ENCODE results near the gene PNMA8A.

Gene PNMA8A

DNA sequence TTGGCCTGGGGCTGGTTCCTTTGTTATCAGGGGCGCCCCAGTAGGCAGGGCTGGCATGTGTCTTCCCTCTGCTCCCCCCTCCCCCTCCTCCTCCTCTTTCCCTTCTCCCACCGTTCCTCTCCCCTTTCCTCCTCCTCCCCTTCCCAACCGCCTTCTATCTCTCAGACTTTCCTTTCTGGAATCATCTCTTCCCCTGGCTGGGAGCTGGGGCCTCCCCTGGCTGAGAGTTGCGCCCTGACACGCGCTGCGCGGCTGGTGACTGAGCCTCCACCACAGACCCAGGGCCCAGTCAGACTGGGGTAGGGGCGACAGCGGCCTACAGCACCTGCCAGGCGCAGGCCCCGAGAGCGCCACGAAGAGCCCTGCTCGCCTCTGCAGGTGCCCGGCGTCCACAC lies 21.5 kb upstream of the PNMA8A start:
- DNase-seq (ENCODE audit: low read depth): no peak

DNA sequence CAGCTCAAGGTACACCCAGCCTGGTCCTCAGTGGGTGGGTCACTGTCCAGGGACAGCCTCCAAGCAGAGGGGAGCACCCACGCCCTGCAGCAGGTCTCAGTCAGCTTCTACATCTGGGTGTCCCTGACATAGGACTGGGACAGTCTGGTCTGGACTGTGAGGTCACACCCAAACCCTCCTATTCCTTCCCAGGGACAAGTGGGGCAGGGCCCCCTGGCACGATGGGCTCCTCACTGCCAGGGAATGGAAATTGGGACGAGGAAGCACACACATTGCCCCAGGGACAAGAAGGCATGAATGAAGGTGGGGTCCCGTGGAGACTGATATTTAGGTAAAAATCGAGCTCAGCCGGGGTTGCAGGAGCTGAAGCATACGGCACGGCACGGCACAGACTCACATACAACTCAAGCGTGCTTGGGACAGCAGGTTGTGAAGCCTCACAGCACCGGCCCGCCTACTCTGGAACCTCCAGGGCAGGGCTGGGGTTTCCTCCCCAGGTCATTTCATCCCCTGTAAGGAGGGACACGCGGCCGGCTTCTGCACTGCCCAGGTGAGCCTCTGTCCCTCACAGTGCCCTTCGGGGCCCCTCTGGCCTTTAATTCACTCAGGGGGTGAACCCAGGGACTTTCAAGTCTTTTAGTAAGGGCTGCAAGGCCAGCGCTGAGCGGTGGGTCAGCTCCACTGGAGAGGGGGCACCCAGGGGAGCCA lies 20.8 kb upstream of the PNMA8A start:
- DNase-seq (ENCODE audit: low read depth): no peak

DNA sequence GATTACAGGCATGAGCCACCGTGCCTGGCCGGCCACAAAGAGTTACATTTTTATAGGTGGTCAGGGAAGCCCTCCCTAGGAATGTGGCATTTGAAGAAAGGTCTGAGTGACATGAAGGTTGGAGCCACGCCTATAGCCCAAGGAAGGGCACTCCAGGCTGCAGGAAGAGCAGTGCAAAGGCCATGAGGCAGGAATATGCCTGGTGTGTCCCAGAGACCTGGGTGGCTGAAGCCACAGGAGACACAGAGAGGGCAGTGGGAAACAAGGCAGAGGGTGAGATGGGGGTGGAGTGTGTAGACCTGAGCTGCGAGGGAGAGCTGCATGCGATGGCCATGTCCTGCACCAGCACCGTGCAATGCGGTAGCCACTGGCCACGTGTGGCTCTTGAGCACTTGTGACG lies 19.4 kb upstream of the PNMA8A start:
- no peak for DNase-seq (ENCODE audit: low read depth)

DNA sequence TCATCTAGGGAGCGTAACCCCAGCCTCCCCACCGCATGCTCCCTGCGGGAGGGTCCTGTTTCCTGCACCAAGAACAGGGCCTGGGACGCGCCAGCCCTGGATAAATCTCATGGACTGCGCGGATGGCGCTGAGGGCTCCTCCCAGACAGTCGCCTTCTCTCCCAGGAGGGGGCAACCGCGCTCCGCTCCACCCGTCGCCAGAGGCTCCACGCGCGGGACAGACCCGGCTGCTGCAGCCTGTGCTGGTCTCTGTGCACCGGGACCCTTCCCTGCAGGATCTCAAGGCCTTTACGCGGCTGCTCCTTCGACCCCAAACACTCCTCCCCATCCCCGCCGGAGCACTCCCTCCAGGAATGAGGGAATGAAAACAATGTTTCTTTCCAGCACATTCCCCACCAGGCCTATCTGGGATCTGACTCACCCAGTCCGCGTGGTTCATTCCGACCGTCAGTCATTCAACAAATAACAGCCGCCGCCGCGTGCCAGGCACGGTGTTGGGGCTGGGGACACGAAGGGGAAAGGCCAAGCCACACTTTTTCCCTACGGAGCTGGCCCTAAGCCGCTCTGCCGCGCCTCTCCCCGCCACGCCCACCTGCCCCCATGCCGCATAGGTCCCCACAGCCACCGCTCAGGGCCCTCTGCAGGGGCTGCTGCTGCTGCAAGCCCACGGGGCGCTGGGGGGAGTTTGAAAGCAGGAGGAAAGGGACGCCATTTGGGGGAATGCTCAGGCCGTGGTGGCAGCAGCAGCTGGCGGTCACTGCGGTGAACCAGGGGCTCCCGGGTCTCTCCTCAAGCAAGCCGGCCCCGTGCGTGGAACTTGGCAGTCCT lies 18.3 kb upstream of the PNMA8A start:
- DNase-seq (ENCODE audit: low read depth): no peak

DNA sequence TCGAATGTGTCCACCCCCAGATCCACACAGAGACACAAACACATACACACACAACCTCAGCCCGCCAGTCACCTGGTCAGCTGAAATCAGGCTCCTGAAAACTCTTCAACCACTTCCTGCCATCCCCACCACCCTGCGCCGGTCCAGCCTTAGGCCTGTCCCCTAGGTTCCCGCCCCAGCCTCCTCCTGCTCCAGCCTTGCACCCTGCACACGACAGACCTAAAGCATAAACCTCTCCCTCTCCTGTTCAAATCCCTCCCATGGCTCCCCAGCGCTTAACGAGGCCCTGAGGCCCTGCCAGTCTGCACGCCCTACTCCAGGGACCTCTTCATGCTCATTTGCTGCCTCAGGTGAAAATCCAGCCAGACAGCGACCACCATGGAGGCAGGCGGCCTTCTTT lies 17.2 kb upstream of the PNMA8A start:
- DNase-seq (ENCODE audit: low read depth): no peak

DNA sequence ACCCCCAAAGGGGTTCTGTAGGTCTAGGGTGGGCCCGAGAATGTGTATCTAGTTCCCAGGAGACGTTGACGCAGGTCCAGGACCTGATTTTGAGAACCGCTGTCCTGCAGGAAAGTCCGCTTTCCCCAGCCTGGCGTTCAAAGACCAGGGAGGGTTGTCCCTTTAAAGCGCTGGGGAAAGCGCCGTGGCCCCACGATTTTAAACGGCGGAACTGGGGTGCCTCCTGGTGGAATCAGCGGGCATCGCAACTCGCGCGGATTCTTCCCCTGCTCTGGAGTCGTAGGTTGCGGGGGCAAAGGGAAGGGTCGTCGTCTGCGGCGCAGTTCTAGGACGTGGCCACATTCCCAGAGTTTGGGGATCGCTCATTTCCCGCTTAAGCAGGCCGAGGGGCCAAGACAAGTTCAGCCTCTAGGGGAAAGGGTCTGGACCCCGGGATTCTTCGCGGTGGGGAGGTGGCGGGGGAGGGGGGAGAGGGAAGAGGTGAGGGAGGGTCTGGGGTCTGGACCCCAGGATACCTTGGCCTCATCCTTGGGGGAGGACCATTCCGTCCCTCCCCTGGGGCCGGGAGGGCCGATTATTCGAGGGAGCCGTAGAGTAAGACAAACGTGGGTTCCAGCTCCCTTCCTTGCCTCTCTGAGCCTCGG lies 16.6 kb upstream of the PNMA8A start:
- DNase-seq (ENCODE audit: low read depth): peak; percentile 60

DNA sequence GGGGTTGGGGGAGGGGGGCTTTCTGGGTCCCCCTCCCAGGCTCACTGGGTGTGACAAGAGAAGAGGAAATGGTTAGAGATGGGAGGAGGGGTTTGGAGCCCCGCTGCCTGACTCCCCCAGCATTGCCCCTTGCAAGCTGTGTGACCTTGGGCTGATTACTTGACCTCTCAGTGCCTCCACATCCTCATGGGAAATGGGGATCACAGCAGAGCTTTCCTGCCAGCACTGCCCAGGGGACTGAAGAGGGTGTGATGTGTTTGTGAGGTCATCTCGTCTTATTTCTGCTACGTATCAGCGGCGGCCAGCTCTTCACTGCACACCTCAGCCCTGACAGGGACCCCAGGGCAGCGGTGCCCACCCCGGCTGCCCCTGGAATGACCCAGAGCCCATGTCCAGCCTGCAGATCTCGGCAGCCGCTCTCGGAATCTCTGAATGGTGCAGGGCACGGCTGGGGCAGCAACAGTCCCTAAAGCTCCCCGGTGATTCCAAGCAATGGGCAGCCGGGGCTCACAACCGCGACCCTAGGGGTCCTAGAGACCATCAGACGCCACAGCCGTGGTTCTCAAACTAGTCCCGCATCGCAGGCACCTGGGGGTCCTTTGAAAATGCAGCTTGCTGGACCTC lies 15.9 kb upstream of the PNMA8A start:
- DNase-seq (ENCODE audit: low read depth): no peak

DNA sequence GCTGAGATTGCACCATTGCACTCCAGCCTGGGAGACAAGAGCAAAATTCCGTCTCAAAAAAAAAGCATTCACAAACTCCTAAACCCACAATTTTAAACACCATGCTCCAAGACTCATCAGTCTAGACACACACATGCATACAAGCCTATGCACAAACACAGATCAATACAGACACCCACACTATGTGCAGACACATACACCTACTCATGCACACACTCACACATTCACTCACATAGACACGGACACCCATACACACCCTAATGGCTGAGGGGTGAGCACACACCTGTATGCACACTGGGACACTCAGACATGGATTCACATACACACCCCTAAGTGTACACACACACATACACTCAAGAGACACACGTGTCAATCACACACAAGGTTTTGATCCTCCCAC lies 15.0 kb upstream of the PNMA8A start:
- DNase-seq (ENCODE audit: low read depth): no peak

DNA sequence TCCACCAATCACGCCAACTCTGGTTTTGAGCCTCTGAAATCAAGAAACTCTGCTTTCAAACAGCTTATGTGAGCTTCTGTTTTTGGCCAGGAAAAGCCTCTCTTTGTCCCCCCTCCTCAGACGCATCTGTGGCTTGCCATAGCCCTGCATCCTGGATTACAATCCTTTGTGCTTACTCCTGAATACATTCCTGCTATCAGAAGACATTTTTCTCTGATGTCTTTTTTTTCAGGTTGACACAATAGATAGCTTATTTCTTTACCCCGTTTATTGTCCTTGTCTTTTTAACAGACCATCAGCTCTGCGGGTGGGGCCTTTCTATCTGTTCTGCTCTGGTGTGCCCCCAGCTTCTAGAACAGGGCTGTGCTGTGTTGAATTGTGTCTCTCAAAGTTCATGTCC lies 13.3 kb upstream of the PNMA8A start:
- no peak for DNase-seq (ENCODE audit: low read depth)

DNA sequence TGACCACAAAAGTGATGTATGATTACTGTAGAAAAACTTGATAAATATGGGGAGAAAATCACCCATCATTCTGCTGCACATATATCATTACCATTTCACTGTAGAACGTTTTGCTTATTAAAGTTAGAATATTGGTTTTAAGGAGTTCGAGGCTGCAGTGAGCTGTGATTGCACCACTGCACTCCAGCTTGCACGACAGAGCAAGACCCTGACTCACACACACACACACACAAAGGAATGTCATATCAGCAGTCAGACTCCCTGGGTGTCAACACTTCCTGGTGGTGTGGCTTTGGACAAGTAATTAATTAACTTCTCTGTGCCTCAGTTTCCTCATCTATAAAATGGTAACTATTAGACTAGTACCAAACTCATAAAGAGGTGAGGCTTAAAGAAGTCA lies 11.3 kb upstream of the PNMA8A start:
- DNase-seq (ENCODE audit: low read depth): no peak

DNA sequence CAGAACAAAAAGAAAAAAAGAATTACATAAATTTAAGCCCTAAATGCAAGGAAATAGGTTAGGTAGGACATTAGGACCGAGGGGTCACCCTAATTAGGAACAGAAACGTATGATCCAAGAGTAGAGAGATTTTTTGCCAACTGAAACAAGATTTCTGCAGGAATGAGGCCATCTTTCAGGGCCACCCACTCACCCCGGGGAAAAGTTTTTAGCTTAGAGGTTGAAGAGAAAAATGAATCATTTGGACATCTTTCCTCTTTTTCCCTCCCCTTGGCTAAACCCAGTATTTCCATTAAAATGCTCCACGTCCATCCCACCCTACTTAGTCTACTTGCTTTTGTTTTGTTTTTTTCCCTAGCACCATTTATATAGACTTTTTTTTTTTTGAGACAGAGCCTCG lies 10.6 kb upstream of the PNMA8A start:
- no peak for DNase-seq (ENCODE audit: low read depth)

DNA sequence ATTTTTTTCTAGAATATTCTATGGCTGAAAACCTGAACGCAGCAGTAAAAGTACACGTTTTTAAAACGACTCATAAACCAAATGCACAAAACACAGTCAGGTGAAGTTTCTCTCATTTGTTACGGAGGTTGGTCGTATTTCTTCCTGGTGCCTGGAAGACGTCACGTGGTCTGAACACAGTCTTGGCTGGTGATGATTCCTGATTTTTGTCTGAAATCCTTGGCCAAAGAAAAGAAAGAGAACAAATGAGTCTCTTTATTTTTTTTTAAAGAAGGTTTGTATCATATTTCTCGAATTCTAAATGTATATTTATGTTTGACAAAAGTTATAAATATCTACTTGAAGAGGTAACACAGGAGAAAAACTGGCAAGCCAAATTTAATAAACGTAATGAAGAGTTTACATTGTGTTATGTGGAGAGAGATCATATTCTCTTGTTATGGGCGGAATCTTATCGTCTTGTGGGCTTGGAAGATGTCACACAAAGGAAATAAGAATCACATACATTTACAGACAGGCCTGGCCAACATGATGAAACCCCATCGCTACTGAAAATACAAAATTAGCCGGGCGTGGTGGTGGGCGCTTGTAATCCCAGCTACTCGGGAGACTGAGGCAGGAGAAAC lies 10.0 kb upstream of the PNMA8A start:
- no peak for DNase-seq (ENCODE audit: low read depth)

DNA sequence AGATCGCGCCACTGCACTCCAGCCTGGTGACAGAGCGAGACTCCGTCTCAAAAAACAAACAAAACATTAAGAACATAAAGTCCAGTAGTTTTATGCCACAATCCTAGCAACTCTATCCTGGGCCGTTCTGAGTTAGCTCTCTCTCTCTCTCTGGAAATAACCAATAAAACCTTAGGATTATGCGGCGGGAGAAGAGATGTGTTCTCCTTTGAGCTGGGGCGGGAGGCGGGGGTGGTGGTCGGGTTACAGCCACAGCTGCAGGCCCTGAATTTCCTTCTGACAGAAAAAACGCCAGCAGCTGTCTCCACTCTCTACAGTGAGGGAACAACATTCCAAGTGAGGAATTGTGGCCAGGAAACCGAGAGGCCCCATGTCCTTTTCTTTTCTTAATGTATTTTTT lies 9.1 kb upstream of the PNMA8A start:
- no peak for DNase-seq (ENCODE audit: low read depth)

DNA sequence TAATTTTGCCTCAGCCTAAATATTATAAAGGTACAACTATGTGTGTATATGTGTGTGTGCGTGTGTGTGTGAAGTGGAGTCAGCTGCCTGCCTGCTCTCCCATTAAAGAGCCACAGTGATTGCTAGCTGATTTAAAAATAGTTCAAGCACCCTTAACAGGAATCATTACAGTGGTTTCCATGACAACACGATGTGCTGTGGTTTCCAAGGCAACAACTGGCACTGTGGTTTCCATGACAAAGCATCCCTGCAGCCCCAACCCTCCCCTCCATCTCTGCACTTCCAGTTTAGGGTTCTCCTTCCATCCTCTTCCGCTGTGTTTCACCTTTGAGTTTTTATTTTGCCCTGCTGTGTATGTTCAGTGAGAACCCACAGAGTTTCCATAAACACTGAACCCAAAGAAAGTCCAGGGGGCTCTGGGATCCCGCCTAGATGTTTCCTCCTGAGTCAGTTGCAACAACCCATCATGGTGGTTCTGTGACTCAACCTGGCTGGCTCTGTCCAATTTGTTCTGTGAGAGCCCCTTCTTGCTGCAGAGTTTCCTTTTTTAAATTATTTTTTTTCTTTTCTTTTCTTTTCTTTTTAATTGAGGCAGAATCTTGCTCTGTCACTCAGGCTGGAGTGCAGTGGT lies 7.1 kb upstream of the PNMA8A start:
- DNase-seq (ENCODE audit: low read depth): no peak

DNA sequence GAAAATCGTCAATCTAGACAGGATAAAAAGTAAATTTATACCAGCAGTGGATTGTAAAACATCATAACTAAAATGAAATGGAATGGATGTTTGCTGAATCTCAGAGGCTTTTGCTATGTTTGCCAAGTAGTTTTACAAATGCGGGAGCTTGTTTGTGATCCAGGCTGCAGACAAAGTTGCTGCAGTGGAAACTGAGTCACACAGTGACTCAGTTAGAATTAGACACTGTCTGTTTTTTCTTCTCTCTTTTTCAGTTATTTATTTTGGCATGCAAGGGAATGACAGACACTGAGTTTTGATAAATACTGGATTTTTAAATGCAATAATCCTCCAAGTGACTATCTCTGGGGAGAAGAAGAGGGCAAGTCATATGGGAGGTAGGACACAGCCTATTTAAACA lies 4.6 kb upstream of the PNMA8A start:
- DNase-seq (ENCODE audit: low read depth): no peak

DNA sequence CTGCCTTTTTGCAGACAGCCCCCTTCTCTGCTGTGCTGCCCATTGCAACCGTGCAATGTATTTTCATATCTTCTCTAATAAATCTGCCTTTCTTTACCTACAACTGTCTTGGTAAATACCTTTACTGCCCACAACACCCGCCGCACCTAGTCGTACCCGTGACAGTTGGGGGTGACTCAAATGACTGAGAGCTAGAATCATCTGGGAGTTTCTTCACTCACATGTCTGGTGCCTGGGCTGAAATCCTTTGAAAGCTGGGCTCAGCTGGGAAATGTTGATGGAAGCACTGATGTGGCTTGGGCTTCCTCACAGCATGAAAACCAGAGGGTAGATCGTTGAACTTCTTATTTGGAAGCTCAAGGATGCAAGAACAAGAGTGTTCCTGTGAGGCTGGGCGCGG lies 2.8 kb upstream of the PNMA8A start:
- no peak for DNase-seq (ENCODE audit: low read depth)

DNA sequence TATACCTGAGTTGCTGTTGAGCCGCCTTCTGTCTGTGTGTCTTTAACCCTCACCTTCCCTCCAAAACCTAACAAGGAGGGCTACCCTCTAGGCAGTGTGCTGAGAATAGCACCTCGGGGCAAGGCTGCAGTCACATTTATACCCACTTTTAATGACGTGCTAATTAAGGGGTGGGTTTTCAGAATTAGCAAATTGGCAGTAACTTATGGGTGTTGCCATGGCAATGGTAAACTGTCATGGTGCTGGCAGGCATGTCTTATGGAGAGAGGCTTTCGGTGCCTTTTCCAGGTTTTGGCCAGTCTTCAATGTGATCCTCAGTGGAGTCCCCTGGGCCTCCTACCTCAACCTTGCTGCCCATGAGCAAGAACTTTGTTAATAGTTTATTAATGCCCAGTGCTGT lies 1.2 kb upstream of the PNMA8A start:
- DNase-seq (ENCODE audit: low read depth): no peak

DNA sequence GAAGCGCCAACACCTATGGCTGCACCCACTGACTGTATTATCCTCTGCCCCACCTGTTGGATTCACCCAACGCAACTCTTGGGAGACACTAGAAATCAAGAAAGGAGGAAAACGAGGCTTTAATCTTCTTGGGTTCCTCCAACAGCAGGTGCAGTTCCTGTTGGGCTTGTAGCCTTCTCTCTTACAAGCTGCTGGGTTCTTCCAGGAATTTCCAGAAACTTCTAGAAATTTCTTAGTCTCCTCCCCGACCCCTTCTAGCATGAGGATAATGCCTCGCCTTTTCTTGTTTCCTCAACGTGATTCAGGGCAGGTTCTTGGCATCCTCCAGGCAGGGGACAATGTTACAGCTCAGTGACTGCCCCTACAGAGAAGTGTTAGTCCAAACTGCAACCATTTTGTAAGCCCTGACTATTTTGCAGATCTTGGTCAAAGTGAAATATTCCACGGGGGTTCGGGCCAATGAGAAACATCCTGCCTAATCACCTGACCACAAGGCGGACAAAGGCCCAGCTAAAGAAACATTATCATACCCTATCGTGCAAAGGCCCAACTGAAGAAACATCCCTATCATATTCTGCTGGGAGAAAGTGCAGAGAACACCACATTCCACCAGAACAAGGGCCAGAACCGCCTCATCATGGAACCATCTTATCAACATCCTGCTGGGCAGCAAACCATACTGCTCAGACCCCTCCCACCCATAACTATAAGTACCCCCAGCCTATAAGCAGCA lies 614 bp upstream of the PNMA8A start:
- DNase-seq (ENCODE audit: low read depth): no peak

DNA sequence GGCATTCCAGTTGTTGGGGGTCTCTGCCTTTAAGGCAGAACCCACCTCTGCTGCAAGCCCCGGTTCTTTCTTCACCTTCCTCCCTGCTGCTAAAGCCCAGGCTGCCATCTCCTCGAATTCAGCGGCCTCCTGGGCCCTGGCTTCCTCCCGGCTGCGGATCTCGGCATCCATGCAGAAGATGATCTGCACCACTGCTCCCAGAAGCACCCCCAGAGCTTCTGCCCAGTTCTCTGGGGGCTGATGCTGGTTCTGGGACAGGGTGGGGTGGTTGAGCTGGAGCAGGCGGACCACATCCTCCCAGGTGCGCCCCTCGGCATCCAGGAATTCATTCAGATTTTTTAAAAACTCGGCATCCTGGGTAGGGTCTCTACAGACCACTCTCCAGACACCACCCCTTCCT lies 987 bp downstream of the PNMA8A start:
- DNase-seq (ENCODE audit: low read depth): no peak

DNA sequence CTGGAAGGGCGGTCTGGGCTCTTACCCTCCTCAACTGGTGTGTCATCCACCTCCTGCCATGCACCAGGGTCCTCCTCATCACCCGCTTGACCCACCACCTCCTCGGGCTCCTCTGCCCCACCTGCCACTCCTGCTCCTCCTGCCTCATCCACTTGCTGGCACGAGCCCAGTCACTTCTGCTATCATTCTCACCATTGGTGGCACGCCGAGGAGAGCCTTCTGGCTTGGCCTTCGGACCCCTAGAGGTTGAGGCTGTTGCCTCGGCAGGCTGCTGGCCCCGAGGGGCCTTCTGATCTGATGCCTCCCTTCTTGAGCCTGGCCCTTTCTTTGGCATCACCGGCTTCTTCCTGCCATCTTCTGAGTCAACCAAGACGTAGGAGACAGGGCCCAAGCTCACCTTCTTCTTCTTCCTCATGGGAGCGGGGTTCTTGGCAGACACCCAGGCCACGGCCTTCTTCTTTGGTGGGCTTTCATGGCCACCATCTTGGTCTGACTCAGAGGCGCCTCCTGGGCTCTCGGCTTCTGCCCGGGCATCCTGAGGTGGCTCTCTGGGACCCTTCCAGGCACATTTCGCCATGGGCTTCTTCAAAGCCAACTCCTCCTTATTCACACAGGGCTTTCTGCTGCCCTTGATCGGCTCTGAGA lies 1.7 kb downstream of the PNMA8A start:
- no peak for DNase-seq (ENCODE audit: low read depth)
